Sciatic nerve (tissue), 2 donors: ENCODE results near the gene GPSM1. TPM values are rescaled to one million over a fixed set of nuclear protein-coding genes. Genes with fewer than 3 reads are reported as not detected.
"Not testable (repeated sequence)": the region's sequence is repeated elsewhere in the genome, so short reads cannot be mapped to it uniquely, and the experiment has no call there.

ENCODE experiments used
- ATAC-seq: fragments of 200-7000 bp; cut with Tn5 transposase; one replicate; pipeline ENCODE4 v1.9.1; 2020; ENCODE audit warnings: mild to moderate bottlenecking, moderate library complexity
- DNase-seq: peaks from one replicate; pipeline ENCODE4 v3.0.0-alpha.2; 2020; ENCODE audit warnings: low spot score
- intact Hi-C: fragments of 100-400 bp; cut with DNase I; formaldehyde crosslinking; loops from one replicate; pipeline ENCODE4 v1.14.2; 2022
- total RNA-seq: library from RNA; stranded (reverse); fragmentation: NEBNext Ultra II Directional; extraction: Animal tissue kit (Norgen Biotek cat#: 25700); gene quantifications from one replicate; pipeline ENCODE4 v1.2.1, GENCODE V29; 2021
- donor health status: DM: no; HTN: no; CAD: no.
- donor health status: DM: no; HTN: no; CAD: no.

Gene GPSM1
- total RNA-seq, 1 donor from 2014 or later: 43.7 TPM

GRCh38 chr9:136313111-136314055, 14.0 kb upstream of the GPSM1 start:
- no peak for ATAC-seq
- no peak for DNase-seq
- intact Hi-C loops: loop anchor here (2.0 kb wide), 1 partner anchor 53 kb away; no protein-coding TSS in a partner anchor

- ATAC-seq (no peak), DNase-seq (no peak)
- intact Hi-C loops: loop anchor here (2.0 kb wide), 1 partner anchor 53 kb away; no protein-coding TSS in a partner anchor
These were observed 13.3 kb upstream of the GPSM1 start for GRCh38 chr9:136314056-136314416.

- intact Hi-C loops: loop anchor here (2.0 kb wide), 1 partner anchor 52 kb away; no protein-coding TSS in a partner anchor
- DNase-seq (no peak), ATAC-seq (no peak)
These were observed 12.4 kb upstream of the GPSM1 start for GRCh38 chr9:136314944-136315343.

- ATAC-seq: no peak
- intact Hi-C loops: no loop called here
- DNase-seq: no peak
These were observed 11.0 kb upstream of the GPSM1 start for GRCh38 chr9:136316271-136316751.

- intact Hi-C loops: no loop called here
- DNase-seq (no peak), ATAC-seq (no peak)
These were observed 10.3 kb upstream of the GPSM1 start for GRCh38 chr9:136316896-136317676.

GRCh38 chr9:136317695-136318094, 9.6 kb upstream of the GPSM1 start:
- no peak for ATAC-seq
- no peak for DNase-seq
- intact Hi-C loops: no loop called here

GRCh38 chr9:136318111-136318775, 9.1 kb upstream of the GPSM1 start:
- intact Hi-C loops: no loop called here
- DNase-seq (no peak), ATAC-seq (no peak)

GRCh38 chr9:136318776-136319241, 8.5 kb upstream of the GPSM1 start:
- intact Hi-C loops: no loop called here
- ATAC-seq: no peak
- DNase-seq: no peak

- intact Hi-C loops, ATAC-seq, DNase-seq: not testable (repeated sequence)
These were observed 8.1 kb upstream of the GPSM1 start for GRCh38 chr9:136319244-136319643.

- DNase-seq, intact Hi-C loops, ATAC-seq: not testable (repeated sequence)
These were observed 7.4 kb upstream of the GPSM1 start for GRCh38 chr9:136319955-136320354.

GRCh38 chr9:136320972-136321371, 6.4 kb upstream of the GPSM1 start:
- DNase-seq, ATAC-seq, intact Hi-C loops: not testable (repeated sequence)

- no peak for ATAC-seq
- no peak for DNase-seq
- intact Hi-C loops: no loop called here
These were observed 5.8 kb upstream of the GPSM1 start for GRCh38 chr9:136321561-136321960.

GRCh38 chr9:136322756-136323330, 4.5 kb upstream of the GPSM1 start:
- ATAC-seq (no peak), DNase-seq (no peak)
- intact Hi-C loops: no loop called here

GRCh38 chr9:136323371-136323789, 4.0 kb upstream of the GPSM1 start:
- ATAC-seq: no peak
- no peak for DNase-seq
- intact Hi-C loops: no loop called here

- DNase-seq (no peak), ATAC-seq (no peak)
- intact Hi-C loops: no loop called here
These were observed 2.6 kb upstream of the GPSM1 start for GRCh38 chr9:136324501-136325300.

- intact Hi-C loops: no loop called here
- no peak for DNase-seq
- no peak for ATAC-seq
These were observed 2.0 kb upstream of the GPSM1 start for GRCh38 chr9:136325358-136325757.

- peak; percentile 61 for ATAC-seq
- DNase-seq: no peak
- intact Hi-C loops: no loop called here
These were observed 1.1 kb upstream of the GPSM1 start for GRCh38 chr9:136326061-136326760.
